Measurements from ENCODE around the gene COMT. TPM values are rescaled to one million over a fixed set of nuclear protein-coding genes. Genes with fewer than 3 reads are reported as not detected.

Gene COMT
- total and polyA plus RNA-seq, 9 of the 15 experiments (the other 6 are each of a cell fraction or from before 2014, with no cell fraction given) = 12.5 to 351 (median 155) TPM

DNA sequence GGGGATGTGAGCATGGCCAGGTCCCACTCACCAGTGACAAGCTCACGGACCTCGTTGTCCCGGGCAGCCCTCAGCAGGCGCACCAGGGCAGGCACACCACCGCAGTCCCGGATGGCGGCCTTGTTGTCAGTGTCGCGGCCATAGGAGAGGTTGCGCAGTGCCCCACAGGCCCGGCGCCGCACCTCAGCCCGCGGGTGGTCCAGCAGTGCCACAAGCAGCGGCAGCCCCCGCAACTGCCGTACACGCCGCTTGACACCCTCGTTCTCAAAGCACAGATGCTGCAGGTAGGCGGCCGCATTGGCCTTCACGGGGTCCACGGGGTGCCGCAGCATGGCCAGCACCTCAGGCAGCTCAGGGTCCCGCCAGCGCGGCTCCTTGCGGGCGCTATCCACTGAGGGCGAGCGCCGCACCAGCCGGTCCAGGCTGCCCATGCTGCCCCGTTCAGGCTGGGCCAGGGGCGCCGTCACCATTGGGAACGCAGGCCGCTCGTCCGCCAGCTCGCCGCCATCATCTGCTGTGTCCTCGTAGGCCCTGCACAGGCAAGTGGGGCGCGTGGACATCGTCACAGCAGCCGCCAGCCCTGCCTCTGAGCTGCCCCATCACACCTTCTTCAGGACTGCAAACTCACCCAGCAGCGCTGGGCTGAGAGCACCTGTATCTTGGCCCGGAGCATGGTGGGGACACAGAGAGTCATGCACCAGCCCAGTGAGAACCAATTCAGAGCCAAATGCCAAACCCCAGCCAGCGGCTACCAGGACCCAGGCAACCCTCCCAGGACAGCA, 38.3 kb downstream of the COMT start (continued):
- TF ChIP-seq, protein P1, sequence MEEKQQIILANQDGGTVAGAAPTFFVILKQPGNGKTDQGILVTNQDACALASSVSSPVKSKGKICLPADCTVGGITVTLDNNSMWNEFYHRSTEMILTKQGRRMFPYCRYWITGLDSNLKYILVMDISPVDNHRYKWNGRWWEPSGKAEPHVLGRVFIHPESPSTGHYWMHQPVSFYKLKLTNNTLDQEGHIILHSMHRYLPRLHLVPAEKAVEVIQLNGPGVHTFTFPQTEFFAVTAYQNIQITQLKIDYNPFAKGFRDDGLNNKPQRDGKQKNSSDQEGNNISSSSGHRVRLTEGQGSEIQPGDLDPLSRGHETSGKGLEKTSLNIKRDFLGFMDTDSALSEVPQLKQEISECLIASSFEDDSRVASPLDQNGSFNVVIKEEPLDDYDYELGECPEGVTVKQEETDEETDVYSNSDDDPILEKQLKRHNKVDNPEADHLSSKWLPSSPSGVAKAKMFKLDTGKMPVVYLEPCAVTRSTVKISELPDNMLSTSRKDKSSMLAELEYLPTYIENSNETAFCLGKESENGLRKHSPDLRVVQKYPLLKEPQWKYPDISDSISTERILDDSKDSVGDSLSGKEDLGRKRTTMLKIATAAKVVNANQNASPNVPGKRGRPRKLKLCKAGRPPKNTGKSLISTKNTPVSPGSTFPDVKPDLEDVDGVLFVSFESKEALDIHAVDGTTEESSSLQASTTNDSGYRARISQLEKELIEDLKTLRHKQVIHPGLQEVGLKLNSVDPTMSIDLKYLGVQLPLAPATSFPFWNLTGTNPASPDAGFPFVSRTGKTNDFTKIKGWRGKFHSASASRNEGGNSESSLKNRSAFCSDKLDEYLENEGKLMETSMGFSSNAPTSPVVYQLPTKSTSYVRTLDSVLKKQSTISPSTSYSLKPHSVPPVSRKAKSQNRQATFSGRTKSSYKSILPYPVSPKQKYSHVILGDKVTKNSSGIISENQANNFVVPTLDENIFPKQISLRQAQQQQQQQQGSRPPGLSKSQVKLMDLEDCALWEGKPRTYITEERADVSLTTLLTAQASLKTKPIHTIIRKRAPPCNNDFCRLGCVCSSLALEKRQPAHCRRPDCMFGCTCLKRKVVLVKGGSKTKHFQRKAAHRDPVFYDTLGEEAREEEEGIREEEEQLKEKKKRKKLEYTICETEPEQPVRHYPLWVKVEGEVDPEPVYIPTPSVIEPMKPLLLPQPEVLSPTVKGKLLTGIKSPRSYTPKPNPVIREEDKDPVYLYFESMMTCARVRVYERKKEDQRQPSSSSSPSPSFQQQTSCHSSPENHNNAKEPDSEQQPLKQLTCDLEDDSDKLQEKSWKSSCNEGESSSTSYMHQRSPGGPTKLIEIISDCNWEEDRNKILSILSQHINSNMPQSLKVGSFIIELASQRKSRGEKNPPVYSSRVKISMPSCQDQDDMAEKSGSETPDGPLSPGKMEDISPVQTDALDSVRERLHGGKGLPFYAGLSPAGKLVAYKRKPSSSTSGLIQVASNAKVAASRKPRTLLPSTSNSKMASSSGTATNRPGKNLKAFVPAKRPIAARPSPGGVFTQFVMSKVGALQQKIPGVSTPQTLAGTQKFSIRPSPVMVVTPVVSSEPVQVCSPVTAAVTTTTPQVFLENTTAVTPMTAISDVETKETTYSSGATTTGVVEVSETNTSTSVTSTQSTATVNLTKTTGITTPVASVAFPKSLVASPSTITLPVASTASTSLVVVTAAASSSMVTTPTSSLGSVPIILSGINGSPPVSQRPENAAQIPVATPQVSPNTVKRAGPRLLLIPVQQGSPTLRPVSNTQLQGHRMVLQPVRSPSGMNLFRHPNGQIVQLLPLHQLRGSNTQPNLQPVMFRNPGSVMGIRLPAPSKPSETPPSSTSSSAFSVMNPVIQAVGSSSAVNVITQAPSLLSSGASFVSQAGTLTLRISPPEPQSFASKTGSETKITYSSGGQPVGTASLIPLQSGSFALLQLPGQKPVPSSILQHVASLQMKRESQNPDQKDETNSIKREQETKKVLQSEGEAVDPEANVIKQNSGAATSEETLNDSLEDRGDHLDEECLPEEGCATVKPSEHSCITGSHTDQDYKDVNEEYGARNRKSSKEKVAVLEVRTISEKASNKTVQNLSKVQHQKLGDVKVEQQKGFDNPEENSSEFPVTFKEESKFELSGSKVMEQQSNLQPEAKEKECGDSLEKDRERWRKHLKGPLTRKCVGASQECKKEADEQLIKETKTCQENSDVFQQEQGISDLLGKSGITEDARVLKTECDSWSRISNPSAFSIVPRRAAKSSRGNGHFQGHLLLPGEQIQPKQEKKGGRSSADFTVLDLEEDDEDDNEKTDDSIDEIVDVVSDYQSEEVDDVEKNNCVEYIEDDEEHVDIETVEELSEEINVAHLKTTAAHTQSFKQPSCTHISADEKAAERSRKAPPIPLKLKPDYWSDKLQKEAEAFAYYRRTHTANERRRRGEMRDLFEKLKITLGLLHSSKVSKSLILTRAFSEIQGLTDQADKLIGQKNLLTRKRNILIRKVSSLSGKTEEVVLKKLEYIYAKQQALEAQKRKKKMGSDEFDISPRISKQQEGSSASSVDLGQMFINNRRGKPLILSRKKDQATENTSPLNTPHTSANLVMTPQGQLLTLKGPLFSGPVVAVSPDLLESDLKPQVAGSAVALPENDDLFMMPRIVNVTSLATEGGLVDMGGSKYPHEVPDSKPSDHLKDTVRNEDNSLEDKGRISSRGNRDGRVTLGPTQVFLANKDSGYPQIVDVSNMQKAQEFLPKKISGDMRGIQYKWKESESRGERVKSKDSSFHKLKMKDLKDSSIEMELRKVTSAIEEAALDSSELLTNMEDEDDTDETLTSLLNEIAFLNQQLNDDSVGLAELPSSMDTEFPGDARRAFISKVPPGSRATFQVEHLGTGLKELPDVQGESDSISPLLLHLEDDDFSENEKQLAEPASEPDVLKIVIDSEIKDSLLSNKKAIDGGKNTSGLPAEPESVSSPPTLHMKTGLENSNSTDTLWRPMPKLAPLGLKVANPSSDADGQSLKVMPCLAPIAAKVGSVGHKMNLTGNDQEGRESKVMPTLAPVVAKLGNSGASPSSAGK (IDR thresholded peaks at IDR 0.05) = no peak
- no peak for TF ChIP-seq CREM (IDR thresholded peaks at IDR 0.05; ENCODE audit: low read depth)
- TF ChIP-seq RBM22 (IDR thresholded peaks at IDR 0.05; ENCODE audit: low read depth, low read length, poor library complexity, severe bottlenecking) = no peak
- TF ChIP-seq MAZ (CRISPR knock-in tag; conservative IDR thresholded peaks at IDR 0.05 in 1 of 2, IDR thresholded peaks at IDR 0.05 in 1 of 2) = 0 out of 4 replicates have a peak, but pooled peaks of 1 of the 2 experiments have one; percentile 13
- no peak for TF ChIP-seq NR3C1 (CRISPR knock-in tag; IDR thresholded peaks at IDR 0.05)
- no peak for TF ChIP-seq ETV6 (IDR thresholded peaks at IDR 0.05; ENCODE audit: borderline replicate concordance in 1 of 2, low read depth in 2 of 2, low read length in 1 of 2)
- TF ChIP-seq ETV6 (CRISPR knock-in tag; IDR thresholded peaks at IDR 0.05; ENCODE audit: borderline replicate concordance) = no peak
- TF ChIP-seq CHD2 (IDR thresholded peaks at IDR 0.05; ENCODE audit: low read depth, low read length) = no peak
- no peak for TF ChIP-seq GABPA (tag; conservative IDR thresholded peaks at IDR 0.05; ENCODE audit: low read depth)
- 0 out of 2 replicates have a peak, but pooled peaks have one; percentile 2 for TF ChIP-seq ATF1 (CRISPR knock-in tag; IDR thresholded peaks at IDR 0.05)
- no peak for TF ChIP-seq ATF1 (tag; IDR thresholded peaks at IDR 0.05)
- TF ChIP-seq, protein P2, sequence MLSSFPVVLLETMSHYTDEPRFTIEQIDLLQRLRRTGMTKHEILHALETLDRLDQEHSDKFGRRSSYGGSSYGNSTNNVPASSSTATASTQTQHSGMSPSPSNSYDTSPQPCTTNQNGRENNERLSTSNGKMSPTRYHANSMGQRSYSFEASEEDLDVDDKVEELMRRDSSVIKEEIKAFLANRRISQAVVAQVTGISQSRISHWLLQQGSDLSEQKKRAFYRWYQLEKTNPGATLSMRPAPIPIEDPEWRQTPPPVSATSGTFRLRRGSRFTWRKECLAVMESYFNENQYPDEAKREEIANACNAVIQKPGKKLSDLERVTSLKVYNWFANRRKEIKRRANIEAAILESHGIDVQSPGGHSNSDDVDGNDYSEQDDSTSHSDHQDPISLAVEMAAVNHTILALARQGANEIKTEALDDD (IDR thresholded peaks at IDR 0.05) = no peak
- no peak for TF ChIP-seq MIER1 (IDR thresholded peaks at IDR 0.05; ENCODE audit: low read depth)
- no peak for TF ChIP-seq EHMT2 (IDR thresholded peaks at IDR 0.05)
- no peak for TF ChIP-seq SMARCA4 (IDR thresholded peaks at IDR 0.05)
- TF ChIP-seq ZNF134 (CRISPR knock-in tag; conservative IDR thresholded peaks at IDR 0.05) = no peak
